K562 (cell line): Measurements from ENCODE around the gene DACT3. TPM values are rescaled to one million over a fixed set of nuclear protein-coding genes. Genes with fewer than 3 reads are reported as not detected.

Experiments
- ATAC-seq: fragments of 200-7000 bp; cut with Tn5 transposase; 3 replicates; pipeline ENCODE4 v1.9.1; 2020; ENCODE audit warnings: moderate library complexity
- BruUV-seq: library from RNA; stranded (reverse); fragments of 400-500 nt; replicated peaks from 2 replicates; lab custom pipeline; 2021; lab: Mats Ljungman, UMichigan
- CTCF ChIA-PET: fragments of 300-600 bp; formaldehyde crosslinking; extraction: SDS; loops from one replicate; lab custom pipeline; 2021; ENCODE audit warnings: low intra/inter-chr PET ratio; lab: Yijun Ruan, JAX
- POLR2A ChIA-PET: fragments of 300-600, 350-650 bp; sonication (Branson Sonifier 250); formaldehyde crosslinking; extraction: SDS; loops from one replicate; lab custom pipeline; 2021; ENCODE audit warnings: antibody characterized with exemption, inconsistent platforms; lab: Yijun Ruan, JAX
- DNase-seq, 4 experiments: peaks; one replicate each; pipeline versions ENCODE4 v3.0.0 to v3.0.0-alpha.2; 2011 to 2018; ENCODE audit warnings: low spot score in 3 of 4, mixed read lengths in 3 of 4; ENCODE audit errors: extremely low read depth in 1 of 4
- FAIRE-seq: peaks from 2 replicates; lab custom pipeline; 2011; peaks lifted over from hg19 to GRCh38; lab: Jason Lieb, UNC
- H2AFZ ChIP-seq: 2 replicates; pipeline ENCODE4 v1.6.0; 2011; ENCODE audit warnings: low read depth, low read length, control low read depth, inconsistent platforms
- H3K27ac ChIP-seq: fragments of 200-600 bp; 3 replicates; pipeline ENCODE4 v1.8.0; 2011; ENCODE audit warnings: low read depth, mild to moderate bottlenecking, control low read depth, inconsistent platforms, low read length, moderate library complexity, mixed read lengths; ENCODE audit errors: extremely low read depth
- H3K27me3 ChIP-seq, 2 experiments: fragments of 300-600 bp in 1 of 2; 2 replicates in 1 of 2; 3 replicates in 1 of 2; pipeline versions ENCODE4 v1.6.0 to v1.8.0; 2011; ENCODE audit warnings: inconsistent platforms in 2 of 2, low read length in 2 of 2, mild to moderate bottlenecking in 1 of 2, mixed read lengths in 1 of 2, moderate library complexity in 1 of 2; ENCODE audit not compliant: control insufficient read depth in 2 of 2, insufficient read depth in 2 of 2
- H3K36me3 ChIP-seq: fragments of 300-600 bp; 3 replicates; pipeline ENCODE4 v1.8.0; 2011; ENCODE audit warnings: mild to moderate bottlenecking, low read length, inconsistent platforms; ENCODE audit not compliant: control insufficient read depth, insufficient read depth
- H3K4me1 ChIP-seq, 2 experiments: fragments of 200-600 bp in 1 of 2; replicated peaks in 1 of 2; 2 replicates in 1 of 2; 3 replicates in 1 of 2; pipeline versions ENCODE4 v1.5.1 to v1.8.0; 2011; ENCODE audit warnings: inconsistent platforms in 2 of 2, low read length in 2 of 2, mild to moderate bottlenecking in 1 of 2, mixed read lengths in 1 of 2, moderate library complexity in 1 of 2; ENCODE audit not compliant: control insufficient read depth in 2 of 2, insufficient read depth in 2 of 2
- H3K4me2 ChIP-seq: 2 replicates; pipeline ENCODE4 v1.6.1; 2011; ENCODE audit warnings: low read length, control low read depth, inconsistent platforms, mixed read lengths; ENCODE audit not compliant: insufficient read depth
- H3K4me3 ChIP-seq: fragments of 200-600 bp; sonication (generic), shearing (Covaris generic); 2 replicates; pipeline ENCODE4 v1.5.1; 2016; ENCODE audit warnings: control low read depth, inconsistent platforms
- H3K79me2 ChIP-seq: fragments of 200-600 bp; 3 replicates; pipeline ENCODE4 v1.8.0; 2011; ENCODE audit warnings: low read length, inconsistent platforms; ENCODE audit not compliant: control insufficient read depth, insufficient read depth
- H3K9ac ChIP-seq, 2 experiments: 2 replicates each; pipeline versions ENCODE4 v1.6.0 to v1.6.1; 2011; ENCODE audit warnings: low read depth in 2 of 2, low read length in 2 of 2, control low read depth in 1 of 2, inconsistent platforms in 1 of 2, mild to moderate bottlenecking in 1 of 2, mixed read lengths in 1 of 2; ENCODE audit not compliant: insufficient read depth in 1 of 2
- H3K9me1 ChIP-seq: one replicate; pipeline ENCODE4 v1.6.0; 2011; ENCODE audit warnings: inconsistent platforms, mild to moderate bottlenecking, low read length, moderate library complexity; ENCODE audit not compliant: control insufficient read depth, insufficient read depth
- H3K9me3 ChIP-seq: replicated peaks from 2 replicates; pipeline ENCODE4 v1.5.1; 2011; ENCODE audit warnings: low read depth, low read length, inconsistent platforms; ENCODE audit not compliant: control insufficient read depth, insufficient read depth
- H4K20me1 ChIP-seq: replicated peaks from 2 replicates; pipeline ENCODE4 v1.6.1; 2011; ENCODE audit warnings: low read length, inconsistent platforms, mixed read lengths; ENCODE audit not compliant: control insufficient read depth, insufficient read depth
- C11orf30 ChIP-seq: fragments of 450-650 bp; IDR thresholded peaks from 2 replicates; pipeline ENCODE4 v1.6.1; 2016; ENCODE audit warnings: low read depth, mild to moderate bottlenecking
- CREB1 ChIP-seq, 2 experiments: sonication (generic) in 1 of 2; formaldehyde crosslinking in 1 of 2; IDR thresholded peaks; 2 replicates each; pipeline versions ENCODE4 v1.6.1 to v1.8.0; 2012 to 2022; ENCODE audit warnings: inconsistent platforms in 1 of 2, mild to moderate bottlenecking in 1 of 2, missing genetic modification reagents in 1 of 2, moderate library complexity in 1 of 2
- CREM ChIP-seq: IDR thresholded peaks from 2 replicates; pipeline ENCODE4 v1.6.1; 2014; ENCODE audit warnings: antibody characterized with exemption, low read depth
- EZH2 ChIP-seq: IDR thresholded peaks from 2 replicates; pipeline ENCODE4 v1.6.1; 2012; ENCODE audit warnings: low read depth, mild to moderate bottlenecking, inconsistent platforms, low read length, borderline replicate concordance
- FOXK1 ChIP-seq: sonication (generic); formaldehyde crosslinking; IDR thresholded peaks from 2 replicates; pipeline ENCODE4 v1.8.0; 2022; ENCODE audit warnings: missing genetic modification reagents, mild to moderate bottlenecking, borderline replicate concordance
- NFXL1 ChIP-seq: fragments of 450-650 bp; formaldehyde crosslinking; IDR thresholded peaks from 2 replicates; pipeline ENCODE4 v1.4.0; 2021; ENCODE audit warnings: mild to moderate bottlenecking
- NFYB ChIP-seq: IDR thresholded peaks from 2 replicates; pipeline ENCODE4 v1.6.1; 2011; ENCODE audit warnings: mild to moderate bottlenecking, moderate library complexity; ENCODE audit not compliant: insufficient read length; ENCODE audit errors: extremely low read depth
- RFX5 ChIP-seq: IDR thresholded peaks from 2 replicates; pipeline ENCODE4 v1.6.1; 2011; ENCODE audit warnings: low read depth, mild to moderate bottlenecking, improper control_type of control experiment, low read length
- RNF2 ChIP-seq: sonication (generic); IDR thresholded peaks from 2 replicates; pipeline ENCODE4 v1.6.1; 2016
- SMAD4 ChIP-seq: fragments of 250-450 bp; sonication (Bioruptor Pico); conservative IDR thresholded peaks from 2 replicates; pipeline ENCODE4 v1.8.0; 2021; ENCODE audit warnings: inconsistent platforms, mild to moderate bottlenecking, moderate library complexity
- SP1 ChIP-seq: sonication (generic); formaldehyde crosslinking; IDR thresholded peaks from 2 replicates; pipeline ENCODE4 v1.8.1; 2022; ENCODE audit warnings: mild to moderate bottlenecking, missing genetic modification reagents
- TEAD2 ChIP-seq: fragments of 450-650 bp; IDR thresholded peaks from 2 replicates; pipeline ENCODE4 v1.6.1; 2016; ENCODE audit warnings: missing genetic modification characterization, control low read depth, missing compliant biosample characterization
- ZC3H11A ChIP-seq: IDR thresholded peaks from 2 replicates; pipeline ENCODE4 v1.6.1; 2012; ENCODE audit warnings: low read depth, low read length, improper control_type of control experiment
- ZNF263 ChIP-seq: sonication (generic); formaldehyde crosslinking; IDR thresholded peaks from 2 replicates; pipeline ENCODE4 v1.8.0; 2022; ENCODE audit warnings: mild to moderate bottlenecking, missing genetic modification reagents, borderline replicate concordance
- ZNF282 ChIP-seq: sonication (generic); formaldehyde crosslinking; IDR thresholded peaks from 2 replicates; pipeline ENCODE4 v1.8.1; 2023; ENCODE audit warnings: missing genetic modification reagents
- WGBS: fragments of 100-300 bp; shearing (Covaris generic); methylation state at CpG from one replicate; pipeline ENCODE4 v1.1.6; 2016; ENCODE audit warnings: low coverage, mixed read lengths; ENCODE audit not compliant: insufficient coverage; ENCODE audit errors: missing lambda C conversion rate; 5-methylcytosine and 5-hydroxymethylcytosine counted together
- in situ Hi-C: fragments of 300-500 bp; cut with MboI; formaldehyde crosslinking; loops from 4 replicates; pipeline ENCODE4 v1.15.0; 2018; ENCODE audit warnings: inconsistent platforms, mixed read lengths
- intact Hi-C: fragments of 100-400 bp; cut with micrococcal nuclease; formaldehyde crosslinking; loops from 2 replicates; pipeline ENCODE4 v1.14.2; 2022
- polyA plus RNA-seq, 8 experiments: library from polyadenylated mRNA; depleted of rRNA in 4 of 8; stranded (reverse) in 5 of 8; unstranded in 3 of 8; fragments of >200 nt; fragmentation: Nextera tagmentation in 2 of 8; fragmentation: Illumina TruSeq in 1 of 8; extraction: Ambion mirVana in 2 of 8; extraction: Trizol in 1 of 8; gene quantifications; 2 replicates each; pipeline versions ENCODE4 v1.2.1 to v1.2.3, GENCODE V29; 2011 to 2014; ENCODE audit warnings: inconsistent platforms in 1 of 8, missing spikeins in 1 of 8
- total RNA-seq, 7 experiments: library from RNA; depleted of rRNA in 6 of 7; stranded (reverse); fragments of >200 nt in 6 of 7; fragmentation: Illumina TruSeq in 2 of 7; extraction: Trizol in 2 of 7; gene quantifications; 2 replicates each; pipeline versions ENCODE4 v1.2.1 to v1.2.3, GENCODE V29; 2011 to 2021; ENCODE audit warnings: low replicate concordance in 1 of 7
- TF ChIP-seq, protein P1 (sequence below): fragments of 450-650 bp; conservative IDR thresholded peaks from 2 replicates; pipeline ENCODE4 v1.6.1; 2016; ENCODE audit warnings: missing genetic modification characterization, low read depth, mild to moderate bottlenecking, missing compliant biosample characterization, moderate library complexity

Gene DACT3
- total and polyA plus RNA-seq, 9 of the 15 experiments (the other 6 are each of a cell fraction or from before 2014, with no cell fraction given), result 0.67 to 6.5 (median 3.5) TPM

- TF ChIP-seq, protein P1, sequence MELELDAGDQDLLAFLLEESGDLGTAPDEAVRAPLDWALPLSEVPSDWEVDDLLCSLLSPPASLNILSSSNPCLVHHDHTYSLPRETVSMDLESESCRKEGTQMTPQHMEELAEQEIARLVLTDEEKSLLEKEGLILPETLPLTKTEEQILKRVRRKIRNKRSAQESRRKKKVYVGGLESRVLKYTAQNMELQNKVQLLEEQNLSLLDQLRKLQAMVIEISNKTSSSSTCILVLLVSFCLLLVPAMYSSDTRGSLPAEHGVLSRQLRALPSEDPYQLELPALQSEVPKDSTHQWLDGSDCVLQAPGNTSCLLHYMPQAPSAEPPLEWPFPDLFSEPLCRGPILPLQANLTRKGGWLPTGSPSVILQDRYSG (tag), result no peak
Observed at GRCh38 chr19:46678110-46678732, 17.2 kb upstream of the DACT3 start (continued).

GRCh38 chr19:46674416-46675178 is 13.6 kb upstream of the DACT3 start:
- intact Hi-C loops, result no loop called here
- Histone ChIP-seq H2AFZ (no peak overlapping the region), H4K20me1 (no peaks in the 10 kb centered on the region; the same call in 1 of the 2 replicates), H3K79me2 (peaks cover 4% of the 10 kb centered on the region; the same call in 1 of the 3 replicates), H3K9ac (0 out of 4 replicates have a peak overlapping the region, but pooled peaks of 1 of the 2 experiments have one; percentile 47), H3K9me1 (no peaks in the 10 kb centered on the region), H3K9me3 (no peaks in the 10 kb centered on the region), H3K4me2 (no peak overlapping the region), H3K4me3 (no peak overlapping the region), H3K27me3 (no peaks in the 10 kb centered on the region), H3K36me3 (peaks cover 56% of the 10 kb centered on the region; the same call in 2 of the 3 replicates), H3K27ac (no peak overlapping the region), H3K4me1 (peaks cover 0 to 15% of the 10 kb centered on the region in 2 experiments; a peak in 3 of 5 replicates)
- in situ Hi-C loops, result no loop called here
- peak in 3 of 4 experiments; percentile 42 to 67 (median 62) for DNase-seq
- ChIA-PET CTCF (no interaction called here), POLR2A (interaction anchor here (0.6 to 0.7 kb wide), 3 partner anchors 13 to 110 kb away, joined by 3 to 4 read pairs (median 3); no protein-coding TSS in a partner anchor)
- WGBS, result 97% methylated on average over 21 of the region's 21 CpGs
- BruUV-seq, result TSS peak; percentile 73
- peak; percentile 41; the same call in 2 of the 3 replicates for ATAC-seq
- TF ChIP-seq FOXK1 (CRISPR knock-in tag) (no peak), SP1 (CRISPR knock-in tag) (no peak), TEAD2 (no peak), NFYB (peak; percentile 68), EZH2 (no peak), ZNF282 (no peak), CREM (peak; percentile 70), CREB1 (IDR thresholded peaks at IDR 0.05) (no peak), CREB1 (CRISPR knock-in tag; IDR thresholded peaks at IDR 0.05) (peak; percentile 53; the same call in 1 of the 2 replicates), RNF2 (no peak), SMAD4 (CRISPR knock-in tag) (no peak), RFX5 (peak; percentile 96), ZNF263 (CRISPR knock-in tag) (0 out of 2 replicates have a peak, but pooled peaks have one; percentile 3), NFXL1 (CRISPR knock-in tag) (no peak), ZC3H11A (no peak), C11orf30 (no peak)
- no peak for FAIRE-seq
